ENCODE measurements around the gene CDKN1C.

CDKN1C gene

DNA sequence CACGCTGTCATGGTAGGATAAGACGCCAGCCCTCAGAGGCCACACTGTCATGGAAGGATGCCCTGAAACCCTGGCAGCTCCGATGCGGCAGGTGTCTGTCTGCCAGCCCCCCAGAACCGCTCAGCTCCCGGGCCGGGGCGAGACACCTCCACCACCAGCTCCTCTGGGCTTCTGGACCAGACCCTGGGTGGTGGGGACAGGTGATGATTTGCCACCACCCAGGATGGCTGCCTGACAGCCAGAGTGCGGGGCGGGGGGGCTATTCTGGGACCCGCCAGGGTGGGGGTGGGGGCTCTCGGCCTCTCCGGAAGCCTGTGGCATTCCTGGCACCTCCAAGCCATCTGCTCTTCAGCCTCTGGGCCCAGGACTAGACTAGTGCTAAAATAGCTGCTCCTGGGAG is 34.3 kb upstream of the CDKN1C start:
- TF ChIP-seq, protein P1, sequence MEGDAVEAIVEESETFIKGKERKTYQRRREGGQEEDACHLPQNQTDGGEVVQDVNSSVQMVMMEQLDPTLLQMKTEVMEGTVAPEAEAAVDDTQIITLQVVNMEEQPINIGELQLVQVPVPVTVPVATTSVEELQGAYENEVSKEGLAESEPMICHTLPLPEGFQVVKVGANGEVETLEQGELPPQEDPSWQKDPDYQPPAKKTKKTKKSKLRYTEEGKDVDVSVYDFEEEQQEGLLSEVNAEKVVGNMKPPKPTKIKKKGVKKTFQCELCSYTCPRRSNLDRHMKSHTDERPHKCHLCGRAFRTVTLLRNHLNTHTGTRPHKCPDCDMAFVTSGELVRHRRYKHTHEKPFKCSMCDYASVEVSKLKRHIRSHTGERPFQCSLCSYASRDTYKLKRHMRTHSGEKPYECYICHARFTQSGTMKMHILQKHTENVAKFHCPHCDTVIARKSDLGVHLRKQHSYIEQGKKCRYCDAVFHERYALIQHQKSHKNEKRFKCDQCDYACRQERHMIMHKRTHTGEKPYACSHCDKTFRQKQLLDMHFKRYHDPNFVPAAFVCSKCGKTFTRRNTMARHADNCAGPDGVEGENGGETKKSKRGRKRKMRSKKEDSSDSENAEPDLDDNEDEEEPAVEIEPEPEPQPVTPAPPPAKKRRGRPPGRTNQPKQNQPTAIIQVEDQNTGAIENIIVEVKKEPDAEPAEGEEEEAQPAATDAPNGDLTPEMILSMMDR (IDR thresholded peaks at IDR 0.05; ENCODE audit: insufficient read depth, low read length, missing control alignments) = no peak
- POLR2A ChIA-PET = interaction anchor here (1.3 to 1.9 kb wide), 2 partner anchors 9 to 10 kb away, joined by 3 to 16 read pairs; partner anchors contain the start of gene PHLDA2
- no peak overlapping the region for H3K4me3 ChIP-seq (ENCODE audit: low read depth, low read length)
- CTCF ChIA-PET = no interaction called here
- no peak for DNase-seq (ENCODE audit: low read depth, low spot score)

DNA sequence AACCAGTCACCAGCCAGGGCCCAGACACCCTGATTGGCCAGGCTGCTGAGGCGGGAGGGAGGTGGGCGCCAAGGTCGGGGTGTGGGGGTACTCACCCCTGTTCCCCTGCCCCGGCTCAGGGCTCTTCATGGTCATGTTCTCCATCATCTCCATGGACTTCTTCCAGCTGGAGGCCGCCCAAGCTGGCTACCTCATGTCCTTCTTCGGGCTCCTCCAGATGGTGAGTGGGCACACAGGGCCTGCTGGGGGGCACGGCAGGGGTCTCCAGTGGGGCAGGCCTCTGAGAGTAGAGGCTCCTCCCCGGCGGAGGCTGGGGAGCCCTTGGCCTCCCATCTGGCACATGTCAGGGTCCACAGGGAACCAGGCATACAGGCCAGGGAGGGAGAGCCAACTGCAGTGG is 33.6 kb upstream of the CDKN1C start:
- ChIA-PET CTCF (no interaction called here), POLR2A (interaction anchor here (1.9 to 2.2 kb wide), 2 partner anchors 10 kb away, joined by 13 to 16 read pairs; partner anchors contain the start of gene PHLDA2)
- DNase-seq (ENCODE audit: low read depth, low spot score) = no peak
- no peak overlapping the region for H3K4me3 ChIP-seq (ENCODE audit: low read depth, low read length)
- TF ChIP-seq, protein P1 (IDR thresholded peaks at IDR 0.05; ENCODE audit: insufficient read depth, low read length, missing control alignments) = no peak

DNA sequence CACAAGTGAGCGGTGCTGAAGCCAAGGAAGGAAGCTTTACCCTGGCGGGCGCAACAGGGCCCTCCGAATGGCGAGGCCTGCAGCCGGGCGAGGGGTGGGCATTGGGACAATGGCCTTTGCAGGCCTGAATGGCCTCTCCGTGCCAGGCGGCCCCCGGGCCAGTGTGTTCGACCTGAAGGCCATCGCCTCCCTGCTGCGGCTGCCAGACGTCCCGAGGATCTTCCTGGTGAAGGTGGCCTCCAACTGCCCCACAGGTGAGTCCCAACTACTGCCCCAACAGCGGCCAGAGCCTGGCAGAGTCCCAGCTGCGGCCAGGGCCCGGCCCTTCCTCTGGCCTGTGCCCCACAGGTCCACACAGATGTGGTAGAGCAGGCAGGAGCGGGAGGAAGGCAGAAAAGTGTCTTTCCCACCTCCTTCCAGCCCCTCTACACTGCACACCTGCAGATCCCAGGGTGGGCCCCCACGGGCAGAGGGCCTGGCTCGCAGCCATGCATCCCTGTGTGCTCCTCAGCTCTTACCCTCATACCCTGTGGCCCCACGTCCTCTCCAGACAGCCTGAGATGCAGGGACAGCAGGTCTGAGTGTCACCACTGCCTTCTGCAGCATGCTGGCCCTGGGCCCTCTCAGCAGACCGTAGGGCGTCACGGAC is 32.4 kb upstream of the CDKN1C start:
- ChIA-PET POLR2A (interaction anchor here (2.2 kb wide), 1 partner anchor 11 kb away, joined by 13 read pairs; the partner anchor contains the start of gene PHLDA2), CTCF (interaction anchor here (0.8 kb wide), 1 partner anchor 530 kb away, joined by 3 read pairs; no protein-coding TSS in a partner anchor)
- TF ChIP-seq, protein P1 (IDR thresholded peaks at IDR 0.05; ENCODE audit: insufficient read depth, low read length, missing control alignments) = no peak
- DNase-seq (ENCODE audit: low read depth, low spot score) = no peak
- no peak overlapping the region for H3K4me3 ChIP-seq (ENCODE audit: low read depth, low read length)

DNA sequence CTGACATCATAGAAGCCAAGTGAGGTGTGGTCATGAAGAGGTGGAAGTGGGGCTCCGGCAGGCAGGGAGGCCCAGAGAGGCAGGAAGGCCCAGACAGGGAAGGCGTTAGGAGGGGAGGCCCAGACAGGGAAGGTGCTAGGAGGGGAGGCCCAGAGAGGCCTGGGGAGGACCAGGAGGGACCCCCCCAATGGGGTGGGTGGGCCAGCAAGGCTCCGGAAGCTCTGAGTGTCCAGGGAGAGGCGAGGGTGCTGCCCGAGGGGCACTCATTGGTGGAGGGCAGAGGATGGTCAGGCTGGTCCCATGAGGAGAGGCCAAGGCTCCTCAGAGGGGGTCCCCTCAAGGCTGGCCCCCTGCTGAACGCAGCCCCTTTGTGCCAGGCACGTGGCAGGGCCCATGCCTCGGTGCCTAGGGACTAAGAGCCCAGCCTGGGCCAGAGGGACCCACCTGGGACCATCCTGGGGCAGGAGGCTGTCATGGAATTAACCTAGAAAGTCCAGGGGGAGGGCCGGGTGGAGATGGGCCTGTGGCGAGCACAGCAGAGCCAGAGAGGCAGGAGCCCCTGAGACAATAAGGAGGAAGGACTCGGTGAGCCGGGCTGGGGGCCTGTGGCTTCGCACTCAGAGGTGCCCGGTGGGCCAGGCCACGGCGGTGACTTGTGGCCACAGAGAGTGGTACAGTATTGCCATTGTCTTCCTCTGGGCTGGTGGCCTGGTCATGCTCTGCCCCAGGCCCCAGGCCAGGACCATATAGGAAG is 31.5 kb upstream of the CDKN1C start:
- ChIA-PET POLR2A (interaction anchor here (1.8 to 2.2 kb wide), 2 partner anchors 12 kb away, joined by 10 to 13 read pairs; partner anchors contain the start of gene PHLDA2), CTCF (interaction anchor here (1.3 kb wide), 1 partner anchor 10 kb away, joined by 4 read pairs; no protein-coding TSS in a partner anchor)
- TF ChIP-seq, protein P1 (IDR thresholded peaks at IDR 0.05; ENCODE audit: insufficient read depth, low read length, missing control alignments) = no peak
- no peak for DNase-seq (ENCODE audit: low read depth, low spot score)
- H3K4me3 ChIP-seq (ENCODE audit: low read depth, low read length) = no peak overlapping the region

DNA sequence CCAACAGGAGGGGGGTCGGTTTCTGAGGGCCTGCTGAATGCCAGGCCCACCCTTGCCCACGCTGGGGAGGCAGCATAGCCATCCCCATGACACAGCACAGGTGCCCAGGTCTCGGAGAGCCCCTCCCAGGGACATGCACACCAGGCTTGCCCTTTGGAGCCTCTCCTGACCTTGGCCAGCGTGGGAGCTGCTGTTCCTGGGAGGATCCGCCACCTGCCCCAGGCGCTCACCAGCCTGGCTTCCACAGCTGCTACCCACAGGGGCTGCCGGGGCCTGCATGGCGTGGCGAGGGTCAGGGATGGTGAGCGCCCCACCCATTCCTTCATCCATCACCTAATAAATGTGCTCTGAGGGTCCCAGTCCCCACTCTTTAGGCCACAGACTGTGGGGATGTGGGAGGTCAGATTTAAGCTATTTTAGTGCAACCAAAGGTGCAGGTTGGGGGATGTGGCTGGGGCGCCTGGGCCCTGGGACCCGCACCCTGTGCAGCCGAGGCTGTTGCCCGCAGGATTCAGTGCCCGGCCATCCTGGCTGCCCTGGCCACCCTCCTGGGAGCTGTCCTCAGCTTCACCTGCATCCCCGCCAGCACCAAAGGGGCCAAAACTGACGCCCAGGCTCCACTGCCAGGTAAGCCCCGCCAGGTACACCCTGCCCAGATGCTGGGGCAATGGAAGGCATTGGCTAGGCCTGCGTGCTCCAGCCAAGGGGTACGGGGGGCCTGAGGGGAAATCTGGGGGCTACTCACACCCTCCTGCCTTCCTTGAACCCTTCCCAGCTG is 30.7 kb upstream of the CDKN1C start:
- POLR2A ChIA-PET = interaction anchor here (1.8 kb wide), 1 partner anchor 13 kb away, joined by 10 read pairs; the partner anchor contains the start of gene PHLDA2
- CTCF ChIA-PET = interaction anchor here (1.1 to 1.6 kb wide), 4 partner anchors 10 to 30 kb away, joined by 3 to 6 read pairs (median 4); partner anchors contain the start of gene PHLDA2

More for the DNA sequence above, 30.7 kb upstream of the CDKN1C start:
- no peak for DNase-seq (ENCODE audit: low read depth, low spot score)
- TF ChIP-seq, protein P1 (IDR thresholded peaks at IDR 0.05; ENCODE audit: insufficient read depth, low read length, missing control alignments) = no peak
- H3K4me3 ChIP-seq (ENCODE audit: low read depth, low read length) = no peak overlapping the region

Data from AG04449 (cell line).